Osteocyte (in vitro differentiated cells): Measurements from ENCODE around the gene TLE7. TPM values are rescaled to one million over a fixed set of nuclear protein-coding genes. Genes with fewer than 3 reads are reported as not detected.

ENCODE experiments used
- DNase-seq: peaks from one replicate; pipeline ENCODE4 v3.0.0; 2021; ENCODE audit warnings: mixed read lengths; ENCODE audit not compliant: unreplicated experiment; ENCODE audit errors: extremely low spot score
- H3K27ac Mint-ChIP-seq: one replicate; pipeline ENCODE4 v1.8.0; 2021; ENCODE audit warnings: mild to moderate bottlenecking, mixed read lengths; ENCODE audit not compliant: unreplicated experiment
- H3K27me3 Mint-ChIP-seq: one replicate; pipeline ENCODE4 v1.8.0; 2021; ENCODE audit warnings: mixed read lengths; ENCODE audit not compliant: unreplicated experiment
- H3K36me3 Mint-ChIP-seq: one replicate; pipeline ENCODE4 v1.8.0; 2021; ENCODE audit warnings: mixed read lengths; ENCODE audit not compliant: unreplicated experiment
- H3K4me1 Mint-ChIP-seq: one replicate; pipeline ENCODE4 v1.8.0; 2021; ENCODE audit warnings: mixed read lengths; ENCODE audit not compliant: unreplicated experiment
- H3K4me3 Mint-ChIP-seq: one replicate; pipeline ENCODE4 v1.8.0; 2021; ENCODE audit warnings: mild to moderate bottlenecking, moderate library complexity, mixed read lengths; ENCODE audit not compliant: unreplicated experiment
- H3K9me3 Mint-ChIP-seq: one replicate; pipeline ENCODE4 v1.8.0; 2021; ENCODE audit warnings: mixed read lengths; ENCODE audit not compliant: unreplicated experiment
- CTCF ChIP-seq: fragments of 200-600 bp; sonication (generic); IDR thresholded peaks from 2 replicates; pipeline ENCODE4 v1.5.0; 2021; ENCODE audit warnings: antibody characterized with exemption, mild to moderate bottlenecking, moderate library complexity
- long read RNA-seq: library from polyadenylated mRNA; unstranded; transcript quantifications from one replicate; pipeline ENCODE4 v2.0.0, GENCODE V29; 2021
- total RNA-seq: library from RNA; stranded (reverse); gene quantifications from 2 replicates; pipeline ENCODE4 v1.2.1, GENCODE V29; 2021

Gene TLE7
- not detected in 2 replicates for total RNA-seq
- long read RNA-seq: 0 reads

- TF ChIP-seq CTCF: no peak
- no peak within 1 kb of the TSS for H3K4me3 Mint-ChIP-seq
- peak; percentile 68 for DNase-seq
Observed at GRCh38 chr16:71442051-71442440, at the start of gene TLE7. TLE7 (minus strand) TSS chr16:71442054; CDS start chr16:71433324, 8,730 bp downstream.

DNA sequence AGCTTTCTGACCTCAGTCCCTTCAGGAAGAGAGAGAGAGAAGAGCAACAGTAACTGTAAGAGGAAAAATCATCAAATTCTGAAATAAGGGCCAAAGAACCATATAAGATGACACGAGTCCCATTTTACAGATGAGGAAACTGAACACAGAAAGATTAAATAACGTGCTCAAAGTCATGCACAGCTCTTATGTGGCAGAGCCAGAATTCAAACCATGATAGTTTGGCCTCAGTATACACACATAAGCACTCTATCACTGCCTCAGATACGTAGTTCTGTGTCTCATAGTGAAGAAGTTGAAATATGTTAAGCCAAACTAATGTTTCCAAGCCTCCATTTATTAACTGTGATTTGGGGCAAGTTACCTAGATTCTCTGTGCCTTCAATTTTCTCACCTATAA, 49.2 kb upstream of the TLE7 start:
- H3K27me3 Mint-ChIP-seq: peaks cover 23% of the 10 kb centered on the region
- H3K27ac Mint-ChIP-seq: no peak overlapping the region
- H3K36me3 Mint-ChIP-seq: no peaks in the 10 kb centered on the region
- no peak for DNase-seq
- H3K4me3 Mint-ChIP-seq: no peak overlapping the region
- TF ChIP-seq CTCF: no peak
- no peaks in the 10 kb centered on the region for H3K4me1 Mint-ChIP-seq
- no peaks in the 10 kb centered on the region for H3K9me3 Mint-ChIP-seq

More at GRCh38 chr16:71442051-71442440, at the start of gene TLE7:
- Mint-ChIP-seq H3K36me3 (no peaks in the 10 kb centered on the region), H3K4me1 (no peaks in the 10 kb centered on the region), H3K9me3 (peaks cover 25% of the 10 kb centered on the region), H3K27me3 (no peaks in the 10 kb centered on the region), H3K27ac (no peak within 1 kb of the TSS)

DNA sequence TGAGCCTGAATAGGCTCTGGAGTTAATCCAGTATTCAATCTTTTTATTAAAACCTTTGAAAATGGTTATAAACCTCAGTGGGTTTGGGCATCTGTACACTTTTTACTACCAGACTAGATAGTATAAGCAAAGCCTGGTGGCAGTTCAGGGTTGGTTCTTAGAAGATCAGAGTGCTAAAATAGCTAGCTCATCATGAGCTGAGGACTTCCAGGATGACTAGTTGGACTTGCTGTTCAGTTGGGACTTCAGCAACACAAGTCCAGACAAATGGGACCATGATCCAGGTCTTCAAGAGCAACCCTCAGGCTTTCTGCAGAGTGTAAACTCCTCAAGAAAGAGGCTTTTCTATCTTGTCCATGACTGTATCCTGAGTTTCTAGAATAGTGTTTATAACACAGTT, 48.5 kb upstream of the TLE7 start:
- Mint-ChIP-seq H3K27ac (no peak overlapping the region), H3K9me3 (no peaks in the 10 kb centered on the region), H3K4me1 (no peaks in the 10 kb centered on the region), H3K36me3 (no peaks in the 10 kb centered on the region), H3K4me3 (no peak overlapping the region), H3K27me3 (peaks cover 23% of the 10 kb centered on the region)
- DNase-seq: no peak
- TF ChIP-seq CTCF: no peak

GRCh38 chr16:71489122-71489521, 47.3 kb upstream of the TLE7 start, which contains the start of gene ZNF19:
ZNF19 (minus strand) TSS chr16:71489324; CDS start chr16:71482114, 7,210 bp downstream.
- Mint-ChIP-seq H3K4me1 (peaks cover 5% of the 10 kb centered on the region), H3K27me3 (peaks cover 23% of the 10 kb centered on the region), H3K4me3 (no peak within 1 kb of the TSS)

More at GRCh38 chr16:71489122-71489521, 47.3 kb upstream of the TLE7 start, which contains the start of gene ZNF19:
- DNase-seq: no peak
- Mint-ChIP-seq H3K27ac (no peak within 1 kb of the TSS), H3K9me3 (no peaks in the 10 kb centered on the region), H3K36me3 (no peaks in the 10 kb centered on the region)
- no peak for TF ChIP-seq CTCF
